ENCODE measurements around the gene EPS15.

EPS15 gene

DNA sequence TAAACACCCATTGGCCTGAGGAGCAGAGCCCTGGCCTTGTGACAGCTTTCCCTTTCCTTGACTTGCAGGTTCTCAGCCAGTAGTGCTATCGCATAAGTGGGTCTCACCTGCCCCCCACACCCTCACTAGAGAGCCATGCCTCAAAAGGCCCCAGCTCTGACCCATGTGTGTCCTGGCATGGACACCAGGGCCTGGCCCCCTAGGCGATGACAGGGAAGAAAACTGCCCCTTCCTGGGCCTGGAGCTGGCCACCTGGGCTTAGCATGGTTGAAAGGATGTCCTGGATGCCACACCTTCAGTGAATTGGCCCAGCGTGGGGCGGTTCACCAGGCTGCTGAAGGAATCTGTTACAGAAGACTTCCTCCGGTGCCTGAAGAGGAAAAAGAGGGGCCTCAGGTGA lies 207.2 kb downstream of the EPS15 start:
- FAIRE-seq, result no peak
- no peak for DNase-seq (ENCODE audit: insufficient read length, low spot score)
- TF ChIP-seq PAX5 (IDR thresholded peaks at IDR 0.05; ENCODE audit: insufficient read depth, low read length, severe bottlenecking), result no peak
- no peak for TF ChIP-seq TAF1 (IDR thresholded peaks at IDR 0.05; ENCODE audit: low read depth, low read length)
- TF ChIP-seq POLR2AphosphoS5 (IDR thresholded peaks at IDR 0.05; ENCODE audit: low read depth, low read length), result no peak
- no peak for TF ChIP-seq POLR2A (IDR thresholded peaks at IDR 0.05; ENCODE audit: low read depth, low read length)
- no peak for TF ChIP-seq SPI1 (IDR thresholded peaks at IDR 0.05; ENCODE audit: low read depth, low read length)
- no peak for TF ChIP-seq POU2F2 (IDR thresholded peaks at IDR 0.05; ENCODE audit: low read depth, low read length)

DNA sequence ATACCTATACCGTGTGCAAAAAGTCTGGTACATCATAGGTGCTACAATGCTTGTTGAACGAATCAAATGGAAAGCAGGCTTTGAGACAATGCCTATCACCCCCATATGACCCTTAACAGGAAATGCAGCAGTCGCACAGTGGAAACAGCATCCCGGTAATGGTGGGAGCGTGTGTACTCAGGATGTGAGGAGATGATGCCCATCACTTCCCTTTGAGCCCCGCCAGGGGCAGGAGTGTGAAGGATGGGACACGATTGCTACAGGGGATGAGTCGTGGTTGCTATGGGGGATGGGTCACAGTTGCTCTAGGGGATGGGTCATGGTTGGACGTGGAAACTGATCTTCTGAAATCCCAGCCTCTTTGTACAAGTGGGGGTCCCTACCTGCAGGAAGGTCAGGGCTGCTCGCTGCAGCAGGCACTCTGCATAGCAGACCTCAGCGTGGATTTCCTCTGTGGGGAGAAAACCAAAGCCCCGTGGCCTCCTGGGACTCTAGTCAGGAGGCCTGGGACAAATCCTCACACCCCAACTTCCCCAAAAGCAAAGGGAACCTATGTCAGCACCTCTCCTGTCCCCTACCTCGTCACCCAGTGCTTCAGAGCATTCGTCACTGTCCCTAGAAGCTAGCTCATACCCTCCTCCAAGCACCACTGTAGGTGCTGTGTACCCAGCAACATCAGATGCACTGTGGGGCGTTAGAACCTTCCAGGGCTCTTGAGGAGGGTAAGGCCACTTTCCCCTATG lies 208.0 kb downstream of the EPS15 start:
- DNase-seq (ENCODE audit: insufficient read length, low spot score), result no peak
- no peak for TF ChIP-seq TAF1 (IDR thresholded peaks at IDR 0.05; ENCODE audit: low read depth, low read length)
- TF ChIP-seq POLR2AphosphoS5 (IDR thresholded peaks at IDR 0.05; ENCODE audit: low read depth, low read length), result no peak
- TF ChIP-seq POLR2A (IDR thresholded peaks at IDR 0.05; ENCODE audit: low read depth, low read length), result no peak
- no peak for TF ChIP-seq PAX5 (IDR thresholded peaks at IDR 0.05; ENCODE audit: insufficient read depth, low read length, severe bottlenecking)
- TF ChIP-seq POU2F2 (IDR thresholded peaks at IDR 0.05; ENCODE audit: low read depth, low read length), result no peak
- TF ChIP-seq SPI1 (IDR thresholded peaks at IDR 0.05; ENCODE audit: low read depth, low read length), result no peak
- FAIRE-seq, result peak; percentile 69

DNA sequence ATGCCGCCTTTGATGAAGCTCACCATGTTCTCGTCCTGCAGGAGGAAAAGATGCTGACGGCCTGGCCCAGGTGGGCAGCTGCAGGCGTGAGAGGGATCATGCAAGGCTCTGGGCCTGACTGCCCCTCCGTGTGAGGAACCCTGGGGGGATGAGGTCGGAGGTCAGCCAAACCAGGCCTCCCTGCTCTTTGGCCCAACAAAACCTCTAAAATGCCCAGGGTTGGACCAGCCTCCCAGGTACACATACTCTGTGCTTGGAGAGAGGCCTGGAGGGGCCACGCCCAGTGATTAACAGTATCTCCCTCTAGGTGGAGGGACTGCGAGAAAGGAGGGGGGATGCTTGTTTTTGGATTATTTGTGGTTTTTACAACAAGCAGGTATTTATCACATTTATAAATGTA lies 209.8 kb downstream of the EPS15 start:
- DNase-seq (ENCODE audit: insufficient read length, low spot score), result no peak
- TF ChIP-seq POU2F2 (IDR thresholded peaks at IDR 0.05; ENCODE audit: low read depth, low read length) (no peak), SPI1 (IDR thresholded peaks at IDR 0.05; ENCODE audit: low read depth, low read length) (no peak), POLR2AphosphoS5 (IDR thresholded peaks at IDR 0.05; ENCODE audit: low read depth, low read length) (no peak), TAF1 (IDR thresholded peaks at IDR 0.05; ENCODE audit: low read depth, low read length) (no peak), PAX5 (IDR thresholded peaks at IDR 0.05; ENCODE audit: insufficient read depth, low read length, severe bottlenecking) (no peak), POLR2A (IDR thresholded peaks at IDR 0.05; ENCODE audit: low read depth, low read length) (no peak)
- FAIRE-seq, result no peak

DNA sequence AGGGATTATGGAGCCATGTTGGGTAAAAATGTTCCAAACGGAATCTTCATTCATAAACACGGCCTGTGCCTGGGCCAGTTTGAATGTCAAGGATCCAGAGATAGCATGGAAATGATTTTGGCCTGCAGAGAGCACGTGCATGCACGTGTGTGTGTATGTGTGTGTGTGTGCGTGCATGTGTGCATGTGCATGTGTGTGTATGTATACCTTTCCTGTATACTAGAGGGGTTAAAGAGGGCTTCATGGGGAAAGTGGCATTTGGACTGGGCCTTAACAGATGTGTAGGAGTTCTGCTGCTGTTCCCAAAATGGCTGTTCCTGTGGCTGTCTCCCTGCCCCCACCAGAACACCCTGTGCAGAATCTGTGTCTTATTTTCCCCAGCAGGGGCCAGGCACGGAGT lies 210.4 kb downstream of the EPS15 start:
- DNase-seq (ENCODE audit: insufficient read length, low spot score), result no peak
- no peak for FAIRE-seq
- no peak for TF ChIP-seq SPI1 (IDR thresholded peaks at IDR 0.05; ENCODE audit: low read depth, low read length)
- TF ChIP-seq POU2F2 (IDR thresholded peaks at IDR 0.05; ENCODE audit: low read depth, low read length), result no peak
- no peak for TF ChIP-seq POLR2AphosphoS5 (IDR thresholded peaks at IDR 0.05; ENCODE audit: low read depth, low read length)
- TF ChIP-seq TAF1 (IDR thresholded peaks at IDR 0.05; ENCODE audit: low read depth, low read length), result no peak
- TF ChIP-seq POLR2A (IDR thresholded peaks at IDR 0.05; ENCODE audit: low read depth, low read length), result no peak
- TF ChIP-seq PAX5 (IDR thresholded peaks at IDR 0.05; ENCODE audit: insufficient read depth, low read length, severe bottlenecking), result no peak

DNA sequence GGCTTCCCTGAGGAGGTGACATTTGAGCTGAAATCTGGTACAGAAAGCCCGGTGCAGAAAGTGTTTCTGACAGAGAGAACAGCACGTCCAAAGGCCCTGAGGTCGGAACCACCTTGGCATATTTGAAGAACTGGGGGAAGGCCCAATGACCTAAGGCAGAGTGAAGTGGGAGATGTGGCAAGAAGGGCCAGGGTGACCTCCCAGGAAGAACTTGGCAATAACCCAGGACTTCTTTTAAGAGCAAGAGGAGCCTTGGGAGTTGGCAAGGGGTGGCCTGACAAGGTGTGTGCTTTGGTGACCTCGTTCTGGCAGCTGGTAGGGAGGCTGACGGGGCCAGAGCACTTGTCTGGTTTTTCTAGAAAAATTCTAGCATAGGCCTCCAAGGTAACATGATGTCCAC lies 212.1 kb downstream of the EPS15 start:
- no peak for TF ChIP-seq POLR2A (IDR thresholded peaks at IDR 0.05; ENCODE audit: low read depth, low read length)
- TF ChIP-seq POU2F2 (IDR thresholded peaks at IDR 0.05; ENCODE audit: low read depth, low read length), result no peak
- no peak for TF ChIP-seq POLR2AphosphoS5 (IDR thresholded peaks at IDR 0.05; ENCODE audit: low read depth, low read length)
- no peak for TF ChIP-seq TAF1 (IDR thresholded peaks at IDR 0.05; ENCODE audit: low read depth, low read length)
- no peak for TF ChIP-seq PAX5 (IDR thresholded peaks at IDR 0.05; ENCODE audit: insufficient read depth, low read length, severe bottlenecking)
- TF ChIP-seq SPI1 (IDR thresholded peaks at IDR 0.05; ENCODE audit: low read depth, low read length), result no peak
- FAIRE-seq (no peak), DNase-seq (ENCODE audit: insufficient read length, low spot score) (no peak)

DNA sequence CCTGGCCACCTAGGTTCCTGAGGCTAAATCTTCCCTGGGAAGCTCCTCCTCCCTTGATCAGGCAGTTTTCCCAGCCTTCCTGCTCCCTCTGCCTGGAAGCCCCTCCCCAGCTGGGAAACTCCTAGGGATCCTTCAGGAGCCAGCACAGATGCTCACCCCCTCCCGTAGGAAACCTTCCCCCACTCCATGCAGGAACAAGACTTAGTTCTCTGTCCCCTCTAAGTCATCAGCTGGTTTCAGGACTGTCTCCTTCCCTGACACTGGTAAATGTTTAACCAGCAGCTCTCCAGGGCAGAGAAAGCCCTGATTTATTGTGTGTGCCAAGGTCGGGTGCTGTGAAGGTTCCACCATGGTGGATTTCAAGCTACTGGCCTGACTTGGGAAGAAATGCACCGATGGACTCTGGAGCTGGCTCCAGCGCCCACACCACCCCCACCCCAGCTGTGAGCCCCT lies 213.7 kb downstream of the EPS15 start:
- DNase-seq (ENCODE audit: insufficient read length, low spot score), result no peak
- TF ChIP-seq POU2F2 (IDR thresholded peaks at IDR 0.05; ENCODE audit: low read depth, low read length), result no peak
- FAIRE-seq, result no peak

DNA sequence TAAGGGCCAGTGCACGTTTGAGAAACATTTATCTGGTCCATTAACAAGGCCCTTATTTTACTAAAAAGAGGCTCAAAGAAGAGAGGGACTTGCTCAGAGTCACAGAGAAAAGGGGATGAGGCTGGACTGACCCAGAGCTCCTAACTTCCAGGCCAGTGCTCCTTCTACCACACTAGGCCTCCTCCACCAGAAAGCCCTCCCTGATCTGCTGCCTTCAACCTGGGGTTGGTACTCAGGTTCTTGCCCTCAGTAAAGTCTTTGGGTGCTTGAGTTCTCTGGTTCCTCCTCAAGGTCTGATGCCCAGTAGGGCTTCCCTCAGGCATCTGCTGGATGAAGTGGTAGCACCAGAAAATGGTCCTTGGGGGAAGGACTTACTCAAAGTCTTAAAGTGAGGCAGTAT lies 214.7 kb downstream of the EPS15 start:
- FAIRE-seq (peak; percentile 26), DNase-seq (ENCODE audit: insufficient read length, low spot score) (no peak)
- no peak for TF ChIP-seq PAX5 (IDR thresholded peaks at IDR 0.05; ENCODE audit: insufficient read depth, low read length, severe bottlenecking)
- TF ChIP-seq POU2F2 (IDR thresholded peaks at IDR 0.05; ENCODE audit: low read depth, low read length), result no peak
- no peak for TF ChIP-seq POLR2AphosphoS5 (IDR thresholded peaks at IDR 0.05; ENCODE audit: low read depth, low read length)
- TF ChIP-seq SPI1 (IDR thresholded peaks at IDR 0.05; ENCODE audit: low read depth, low read length), result no peak
- no peak for TF ChIP-seq TAF1 (IDR thresholded peaks at IDR 0.05; ENCODE audit: low read depth, low read length)

All from GM12891 (cell line).